ENCODE data around the gene CPNE5. TPM values are rescaled to one million over a fixed set of nuclear protein-coding genes. Genes with fewer than 3 reads are reported as not detected.

Gene CPNE5
- total and polyA plus RNA-seq, 2 of the 4 experiments (the other 2 are of a cell fraction) = 0.07 TPM; not detected in 1

GRCh38 chr6:36875250-36875633, 36.0 kb upstream of the CPNE5 start:
- H3K9ac ChIP-seq (ENCODE audit: low read depth, low read length) = peak overlapping the region; percentile 95
- H3K9me1 ChIP-seq (ENCODE audit: insufficient read depth, low read length) = 0 out of 2 replicates have a peak, but pooled peaks cover 6% of the 10 kb centered on the region
- H2BK5ac ChIP-seq (ENCODE audit: low read depth, low read length, poor library complexity, severe bottlenecking) = peak overlapping the region; percentile 35
- no peak overlapping the region for H2AK9ac ChIP-seq (replicated peaks; ENCODE audit: low read depth, low read length, poor library complexity)
- H4K20me1 ChIP-seq (ENCODE audit: insufficient read depth, low read length) = no peaks in the 10 kb centered on the region
- peak overlapping the region; percentile 63 for H4K91ac ChIP-seq (ENCODE audit: insufficient read depth, low read depth, low read length)
- H3K27ac ChIP-seq (ENCODE audit: insufficient read depth, low read length) = peak overlapping the region; percentile 24
- H3K23ac ChIP-seq (ENCODE audit: low read depth, low read length) = peak overlapping the region; percentile 71
- DNase-seq (no peak), ATAC-seq (ENCODE audit: low read depth) (peak; percentile 3)
- no peak overlapping the region for H2BK15ac ChIP-seq (ENCODE audit: low read depth, low read length)
- no peak for TF ChIP-seq USF2 (IDR thresholded peaks at IDR 0.05; ENCODE audit: low read depth, low read length)
- TF ChIP-seq CTCF (conservative IDR thresholded peaks at IDR 0.05; ENCODE audit: low read depth, low read length) = no peak
- no peak for TF ChIP-seq RAD21 (IDR thresholded peaks at IDR 0.05; ENCODE audit: low read length)
- no peak for TF ChIP-seq MAFK (IDR thresholded peaks at IDR 0.05; ENCODE audit: low read depth, low read length)
- TF ChIP-seq BHLHE40 (IDR thresholded peaks at IDR 0.05; ENCODE audit: low read depth, low read length) = no peak
- TF ChIP-seq SMC3 (IDR thresholded peaks at IDR 0.05; ENCODE audit: low read depth, low read length) = no peak
- no peak for TF ChIP-seq CHD1 (IDR thresholded peaks at IDR 0.05; ENCODE audit: low read depth, low read length)
- no peak for TF ChIP-seq RFX5 (IDR thresholded peaks at IDR 0.05; ENCODE audit: low read depth, low read length)
- TF ChIP-seq MXI1 (IDR thresholded peaks at IDR 0.05; ENCODE audit: borderline replicate concordance, low read depth, low read length) = no peak
- TF ChIP-seq CEBPB (IDR thresholded peaks at IDR 0.05; ENCODE audit: low read depth, low read length) = no peak
- TF ChIP-seq RCOR1 (IDR thresholded peaks at IDR 0.05; ENCODE audit: insufficient replicate concordance, low read length) = no peak
- TF ChIP-seq NFE2L2 (IDR thresholded peaks at IDR 0.05; ENCODE audit: low read depth, low read length) = no peak
- H3K4me1 ChIP-seq (ENCODE audit: control insufficient read depth, insufficient read depth, low read length) = peaks cover 4% of the 10 kb centered on the region
- no TSS peak for BruUV-seq (replicated peaks)
- no peaks in the 10 kb centered on the region for H3K27me3 ChIP-seq (ENCODE audit: control insufficient read depth, insufficient read depth, low read length)
- H3K79me1 ChIP-seq (ENCODE audit: low read depth in 1 of 2, low read length in 2 of 2) = peaks cover 19 to 28% of the 10 kb centered on the region in 2 experiments
- peak overlapping the region; percentile 68 for H2AK5ac ChIP-seq (ENCODE audit: low read depth, low read length)
- H3K4me2 ChIP-seq (ENCODE audit: low read depth, low read length) = peak overlapping the region; percentile 82
- H4K5ac ChIP-seq (ENCODE audit: low read depth, low read length) = peak overlapping the region; percentile 62
- POLR2A ChIA-PET (ENCODE audit: unreplicated experiment) = interaction anchor here (0.8 kb wide), 1 partner anchor 26 kb away, joined by 3 read pairs; no protein-coding TSS in a partner anchor
- peak overlapping the region; percentile 32; the same call in 1 of the 2 replicates for H2BK120ac ChIP-seq (ENCODE audit: low read depth, low read length)
- peak overlapping the region; percentile 90 to 97 for H4K8ac ChIP-seq (ENCODE audit: low read depth in 2 of 2, low read length in 2 of 2)
- in situ Hi-C loops (cut with MboI; ENCODE audit: low sequenced_read_pairs) = no loop called here
- CTCF ChIA-PET = interaction anchor here (0.7 to 1.8 kb wide), 6 partner anchors 11 to 434 kb away, joined by 3 to 8 read pairs (median 6); partner anchors contain the start of gene C6orf89
- peak overlapping the region; percentile 91 for H3K14ac ChIP-seq (replicated peaks; ENCODE audit: low read depth, low read length)
- dilution Hi-C loops (cut with HindIII; ENCODE audit: low sequenced_read_pairs, unreplicated experiment) = no loop called here
- H3K4ac ChIP-seq (ENCODE audit: low read depth, low read length) = peak overlapping the region; percentile 83
- H3K36me3 ChIP-seq (ENCODE audit: control insufficient read depth, insufficient read depth, low read length) = no peaks in the 10 kb centered on the region
- no peaks in the 10 kb centered on the region for H3K9me3 ChIP-seq (ENCODE audit: control insufficient read depth, insufficient read depth, low read length)
- no peak overlapping the region for H3K18ac ChIP-seq (ENCODE audit: low read depth, low read length)
- H3K56ac ChIP-seq (ENCODE audit: extremely low read depth, insufficient read depth, low read length) = peak overlapping the region; percentile 99
- intact Hi-C loops (cut with micrococcal nuclease) = loop anchor here (2.0 kb wide), 1 partner anchor 108 kb away; no protein-coding TSS in a partner anchor
- 9% methylated on average over 1 of the region's 6 CpGs; no CpG with 5 or more reads in 1 of the 2 experiments for WGBS, 2 experiments (ENCODE audit: extremely low coverage in 2 of 2, insufficient read length in 1 of 2)
- H2BK20ac ChIP-seq (ENCODE audit: low read depth, low read length) = no peak overlapping the region
- H2AFZ ChIP-seq (replicated peaks; ENCODE audit: low read length, poor library complexity) = peak overlapping the region; percentile 93
- H3K4me3 ChIP-seq (ENCODE audit: insufficient read depth, low read depth, low read length) = peak overlapping the region; percentile 60
